WTC11 (cell line): ENCODE results near the gene B4GALT3. TPM values are rescaled to one million over a fixed set of nuclear protein-coding genes. Genes with fewer than 3 reads are reported as not detected.

Source experiments
- ATAC-seq: fragments of 200-7000 bp; cut with Tn5 transposase; 2 replicates; pipeline ENCODE4 v1.10.0; 2021; ENCODE audit warnings: mild to moderate bottlenecking, moderate library complexity
- CTCF ChIA-PET: fragments of 300-600 bp; sonication (Branson Sonifier 250); formaldehyde crosslinking; loops from one replicate; lab custom pipeline; 2021; ENCODE audit warnings: antibody characterized with exemption; lab: Charles Lee
- POLR2A ChIA-PET: fragments of 350-600 bp; sonication (Branson Sonifier 250); formaldehyde crosslinking; loops from one replicate; lab custom pipeline; 2021; ENCODE audit warnings: antibody characterized with exemption; lab: Charles Lee
- DNase-seq: peaks from one replicate; pipeline ENCODE4 v3.0.0; 2021; ENCODE audit warnings: low spot score
- H3K27ac Mint-ChIP-seq: 2 replicates; pipeline ENCODE4 v1.8.0; 2021; ENCODE audit warnings: mixed read lengths
- H3K27me3 Mint-ChIP-seq: 2 replicates; pipeline ENCODE4 v1.8.0; 2021; ENCODE audit warnings: low read depth, mild to moderate bottlenecking, moderate library complexity, mixed read lengths
- H3K36me3 Mint-ChIP-seq: 2 replicates; pipeline ENCODE4 v1.8.0; 2021; ENCODE audit warnings: mixed read lengths
- H3K4me1 Mint-ChIP-seq: 2 replicates; pipeline ENCODE4 v1.8.0; 2022; ENCODE audit warnings: mixed read lengths
- H3K4me3 Mint-ChIP-seq: 2 replicates; pipeline ENCODE4 v1.8.0; 2021; ENCODE audit warnings: mild to moderate bottlenecking, moderate library complexity, mixed read lengths
- H3K9me3 Mint-ChIP-seq: 2 replicates; pipeline ENCODE4 v1.8.0; 2021; ENCODE audit warnings: mixed read lengths
- ATF2 ChIP-seq: sonication (generic); formaldehyde crosslinking; IDR thresholded peaks from 2 replicates; pipeline ENCODE4 v1.8.1; 2022; ENCODE audit warnings: low read depth, missing genetic modification reagents, borderline replicate concordance
- EMX1 ChIP-seq: fragments of 250-450 bp; sonication (Bioruptor Pico); IDR thresholded peaks from 2 replicates; pipeline ENCODE4 v1.8.0; 2021; ENCODE audit warnings: mild to moderate bottlenecking
- ETV6 ChIP-seq: sonication (generic); formaldehyde crosslinking; IDR thresholded peaks from 2 replicates; pipeline ENCODE4 v1.8.1; 2022; ENCODE audit warnings: mild to moderate bottlenecking, missing genetic modification reagents
- FOXK1 ChIP-seq: sonication (generic); formaldehyde crosslinking; IDR thresholded peaks from 2 replicates; pipeline ENCODE4 v1.8.0; 2022; ENCODE audit warnings: mild to moderate bottlenecking, moderate library complexity, missing genetic modification reagents
- FOXP1 ChIP-seq: sonication (generic); formaldehyde crosslinking; IDR thresholded peaks from 2 replicates; pipeline ENCODE4 v1.8.0; 2022; ENCODE audit warnings: missing genetic modification reagents, mild to moderate bottlenecking, moderate library complexity, borderline replicate concordance
- KAT7 ChIP-seq: sonication (generic); formaldehyde crosslinking; IDR thresholded peaks from 2 replicates; pipeline ENCODE4 v1.8.1; 2023; ENCODE audit warnings: missing genetic modification reagents, mild to moderate bottlenecking, borderline replicate concordance
- MYBL2 ChIP-seq: sonication (generic); formaldehyde crosslinking; IDR thresholded peaks from 2 replicates; pipeline ENCODE4 v1.8.1; 2023; ENCODE audit warnings: mild to moderate bottlenecking, moderate library complexity, missing genetic modification reagents
- NR1H2 ChIP-seq: sonication (generic); formaldehyde crosslinking; IDR thresholded peaks from 2 replicates; pipeline ENCODE4 v1.9.0; 2021; ENCODE audit warnings: mild to moderate bottlenecking, moderate library complexity, missing genetic modification reagents
- PRDM15 ChIP-seq: sonication (generic); formaldehyde crosslinking; IDR thresholded peaks from 2 replicates; pipeline ENCODE4 v1.8.0; 2022; ENCODE audit warnings: missing genetic modification reagents
- PREB ChIP-seq: sonication (generic); formaldehyde crosslinking; IDR thresholded peaks from 2 replicates; pipeline ENCODE4 v1.8.1; 2022; ENCODE audit warnings: mild to moderate bottlenecking, missing genetic modification reagents, moderate library complexity, borderline replicate concordance
- RELA ChIP-seq: sonication (generic); formaldehyde crosslinking; IDR thresholded peaks from 2 replicates; pipeline ENCODE4 v1.8.1; 2022; ENCODE audit warnings: missing genetic modification reagents, mild to moderate bottlenecking, borderline replicate concordance
- TEAD1 ChIP-seq: sonication (generic); formaldehyde crosslinking; IDR thresholded peaks from 2 replicates; pipeline ENCODE4 v1.8.0; 2022; ENCODE audit warnings: mild to moderate bottlenecking, missing genetic modification reagents
- TEAD4 ChIP-seq: sonication (generic); formaldehyde crosslinking; IDR thresholded peaks from 2 replicates; pipeline ENCODE4 v1.8.0; 2022; ENCODE audit warnings: mild to moderate bottlenecking, missing genetic modification reagents
- ZNF121 ChIP-seq: sonication (generic); formaldehyde crosslinking; IDR thresholded peaks from 2 replicates; pipeline ENCODE4 v1.8.0; 2023; ENCODE audit warnings: missing genetic modification reagents
- ZNF263 ChIP-seq: sonication (generic); formaldehyde crosslinking; IDR thresholded peaks from 2 replicates; pipeline ENCODE4 v1.8.1; 2022; ENCODE audit warnings: low read depth, mild to moderate bottlenecking, moderate library complexity, missing genetic modification reagents
- ZNF416 ChIP-seq: fragments of 250-450 bp; sonication (Bioruptor Pico); IDR thresholded peaks from 2 replicates; pipeline ENCODE4 v1.9.0; 2021; ENCODE audit warnings: mild to moderate bottlenecking, inconsistent platforms
- ZSCAN18 ChIP-seq: fragments of 250-450 bp; sonication (Bioruptor Pico); IDR thresholded peaks from 2 replicates; pipeline ENCODE4 v2.1.2; 2022; ENCODE audit warnings: mild to moderate bottlenecking, moderate library complexity
- total RNA-seq: library from RNA; stranded (reverse); gene quantifications from 3 replicates; pipeline ENCODE4 v1.2.3, GENCODE V29; 2021
- TF ChIP-seq, protein P1 (sequence below): sonication (generic); formaldehyde crosslinking; IDR thresholded peaks from 2 replicates; pipeline ENCODE4 v1.8.1; 2023; ENCODE audit warnings: mild to moderate bottlenecking, missing genetic modification reagents, borderline replicate concordance

The B4GALT3 gene
- total RNA-seq, 1 experiment from 2014 or later: 40.1 TPM

- CTCF ChIA-PET: interaction anchor here (0.6 to 3.3 kb wide), 7 partner anchors 9 to 109 kb away, joined by 3 to 19 read pairs (median 4); partner anchors contain the start of genes PPOX and TOMM40L
- no peak for DNase-seq
- no peak for TF ChIP-seq TEAD4
- 0 out of 2 replicates have a peak, but pooled peaks have one; percentile 43 for TF ChIP-seq FOXP1 (CRISPR knock-in tag)
- POLR2A ChIA-PET: no interaction called here
- 0 out of 2 replicates have a peak, but pooled peaks cover 1% of the 10 kb centered on the region for H3K36me3 Mint-ChIP-seq
- H3K9me3 Mint-ChIP-seq: no peaks in the 10 kb centered on the region
- no peak for ATAC-seq
- no peak overlapping the region for H3K27ac Mint-ChIP-seq
- no peaks in the 10 kb centered on the region for H3K27me3 Mint-ChIP-seq
- peaks cover 56% of the 10 kb centered on the region for H3K4me1 Mint-ChIP-seq
- peak overlapping the region; percentile 62 for H3K4me3 Mint-ChIP-seq
Measured at GRCh38 chr1:161196521-161197451, 19.5 kb upstream of the B4GALT3 start.

GRCh38 chr1:161196111-161196510, 18.8 kb upstream of the B4GALT3 start:
- CTCF ChIA-PET: no interaction called here
- Mint-ChIP-seq H3K27ac (no peak overlapping the region), H3K36me3 (0 out of 2 replicates have a peak, but pooled peaks cover 3% of the 10 kb centered on the region)
- no peak for DNase-seq
- TF ChIP-seq ZNF263: no peak
- TF ChIP-seq KAT7 (CRISPR knock-in tag): no peak
- TF ChIP-seq NR1H2 (CRISPR knock-in tag): no peak
- TF ChIP-seq ATF2 (CRISPR knock-in tag): no peak
- TF ChIP-seq, all 79 proteins: peak for 0
- Mint-ChIP-seq H3K4me1 (peaks cover 49% of the 10 kb centered on the region), H3K9me3 (no peaks in the 10 kb centered on the region), H3K4me3 (no peak overlapping the region), H3K27me3 (no peaks in the 10 kb centered on the region)
- POLR2A ChIA-PET: no interaction called here
- no peak for ATAC-seq

DNA sequence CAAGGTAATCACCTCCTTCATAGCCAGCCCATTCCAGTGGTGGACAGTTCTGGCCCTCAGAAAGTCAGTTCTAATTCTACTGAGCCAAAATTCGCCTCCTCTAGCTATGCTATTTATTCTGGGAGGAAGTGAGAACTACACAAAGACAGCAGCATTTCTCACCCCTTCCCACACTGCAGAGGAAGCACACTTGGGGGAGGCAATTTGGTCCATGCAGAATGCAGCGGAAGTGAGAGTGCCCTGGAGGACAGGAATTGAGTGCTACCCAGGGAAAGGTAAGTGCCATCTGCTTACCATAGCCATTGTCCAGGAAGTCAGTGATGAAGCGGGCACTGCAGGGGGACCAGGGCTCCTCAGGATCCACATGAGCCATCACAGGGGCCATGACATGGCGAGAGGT, 17.9 kb upstream of the B4GALT3 start:
- no peak for ATAC-seq
- Mint-ChIP-seq H3K27me3 (no peaks in the 10 kb centered on the region), H3K4me3 (no peak overlapping the region), H3K4me1 (peaks cover 47% of the 10 kb centered on the region), H3K36me3 (0 out of 2 replicates have a peak, but pooled peaks cover 3% of the 10 kb centered on the region), H3K9me3 (no peaks in the 10 kb centered on the region), H3K27ac (peak overlapping the region; percentile 27; the same call in 1 of the 2 replicates)
- ChIA-PET POLR2A (no interaction called here), CTCF (interaction anchor here (1.0 kb wide), 1 partner anchor 186 kb away, joined by 3 read pairs; no protein-coding TSS in a partner anchor)
- DNase-seq: no peak
- no peak for TF ChIP-seq EMX1 (CRISPR knock-in tag)
- TF ChIP-seq PRDM15 (CRISPR knock-in tag): no peak
- TF ChIP-seq ZNF121 (CRISPR knock-in tag): no peak
- TF ChIP-seq MYBL2 (CRISPR knock-in tag): no peak
- TF ChIP-seq FOXK1: no peak
- no peak for TF ChIP-seq ZSCAN18 (CRISPR knock-in tag)
- no peak for TF ChIP-seq TEAD1 (CRISPR knock-in tag)
- TF ChIP-seq ZNF416: no peak
- TF ChIP-seq, protein P1, sequence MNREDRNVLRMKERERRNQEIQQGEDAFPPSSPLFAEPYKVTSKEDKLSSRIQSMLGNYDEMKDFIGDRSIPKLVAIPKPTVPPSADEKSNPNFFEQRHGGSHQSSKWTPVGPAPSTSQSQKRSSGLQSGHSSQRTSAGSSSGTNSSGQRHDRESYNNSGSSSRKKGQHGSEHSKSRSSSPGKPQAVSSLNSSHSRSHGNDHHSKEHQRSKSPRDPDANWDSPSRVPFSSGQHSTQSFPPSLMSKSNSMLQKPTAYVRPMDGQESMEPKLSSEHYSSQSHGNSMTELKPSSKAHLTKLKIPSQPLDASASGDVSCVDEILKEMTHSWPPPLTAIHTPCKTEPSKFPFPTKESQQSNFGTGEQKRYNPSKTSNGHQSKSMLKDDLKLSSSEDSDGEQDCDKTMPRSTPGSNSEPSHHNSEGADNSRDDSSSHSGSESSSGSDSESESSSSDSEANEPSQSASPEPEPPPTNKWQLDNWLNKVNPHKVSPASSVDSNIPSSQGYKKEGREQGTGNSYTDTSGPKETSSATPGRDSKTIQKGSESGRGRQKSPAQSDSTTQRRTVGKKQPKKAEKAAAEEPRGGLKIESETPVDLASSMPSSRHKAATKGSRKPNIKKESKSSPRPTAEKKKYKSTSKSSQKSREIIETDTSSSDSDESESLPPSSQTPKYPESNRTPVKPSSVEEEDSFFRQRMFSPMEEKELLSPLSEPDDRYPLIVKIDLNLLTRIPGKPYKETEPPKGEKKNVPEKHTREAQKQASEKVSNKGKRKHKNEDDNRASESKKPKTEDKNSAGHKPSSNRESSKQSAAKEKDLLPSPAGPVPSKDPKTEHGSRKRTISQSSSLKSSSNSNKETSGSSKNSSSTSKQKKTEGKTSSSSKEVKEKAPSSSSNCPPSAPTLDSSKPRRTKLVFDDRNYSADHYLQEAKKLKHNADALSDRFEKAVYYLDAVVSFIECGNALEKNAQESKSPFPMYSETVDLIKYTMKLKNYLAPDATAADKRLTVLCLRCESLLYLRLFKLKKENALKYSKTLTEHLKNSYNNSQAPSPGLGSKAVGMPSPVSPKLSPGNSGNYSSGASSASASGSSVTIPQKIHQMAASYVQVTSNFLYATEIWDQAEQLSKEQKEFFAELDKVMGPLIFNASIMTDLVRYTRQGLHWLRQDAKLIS (CRISPR knock-in tag): no peak
- no peak for TF ChIP-seq PREB (CRISPR knock-in tag)
- no peak for TF ChIP-seq RELA (CRISPR knock-in tag)
- no peak for TF ChIP-seq ETV6 (CRISPR knock-in tag)
